Pancreas (tissue), 10 donors: ENCODE measurements around the gene JCHAIN. TPM values are rescaled to one million over a fixed set of nuclear protein-coding genes. Genes with fewer than 3 reads are reported as not detected.

ENCODE experiments used
- ATAC-seq, 4 donors: fragments of 200-7000 bp; cut with Tn5 transposase; one replicate each; pipeline versions ENCODE4 v1.8.0 to v1.9.1; 2020; ENCODE audit warnings: mild to moderate bottlenecking in 4 of 4, moderate library complexity in 4 of 4
- DNase-seq, 6 donors: peaks; one replicate each; pipeline ENCODE4 v3.0.0-alpha.2; 2020
- FAIRE-seq: peaks from 2 replicates; lab custom pipeline; 2012; peaks lifted over from hg19 to GRCh38; lab: Jason Lieb, UNC
- H3K27ac ChIP-seq, 4 donors: fragments of 200-600 bp; sonication (generic); 1 replicate in 3 of 4; 2 replicates in 1 of 4; pipeline versions ENCODE4 v1.5.0 to v1.8.0; 2020
- H3K27me3 ChIP-seq, 4 donors: fragments of 200-600 bp; one replicate each; pipeline ENCODE4 v1.8.0; 2021
- H3K36me3 ChIP-seq, 3 donors: fragments of 200-600 bp; sonication (generic) in 1 of 3; one replicate each; pipeline versions ENCODE4 v1.5.0 to v1.8.0; 2020 to 2021
- H3K4me1 ChIP-seq, 3 donors: fragments of 200-600 bp; one replicate each; pipeline ENCODE4 v1.8.0; 2021
- H3K4me3 ChIP-seq, 4 donors: fragments of 200-600 bp; sonication (generic) in 2 of 4; one replicate each; pipeline versions ENCODE4 v1.5.0 to v1.8.0; 2020 to 2021
- H3K9me3 ChIP-seq, 4 donors: fragments of 200-600 bp; one replicate each; pipeline ENCODE4 v1.8.0; 2021
- WGBS, 2 donors: extraction: QIAGEN DNeasy Blood & Tissue Kit; methylation state at CpG; one replicate each; pipeline ENCODE4 v1.1.7; 2013; 5-methylcytosine and 5-hydroxymethylcytosine counted together
- intact Hi-C, 3 donors: fragments of 100-400 bp; cut with DNase I; formaldehyde crosslinking; loops; one replicate each; pipeline versions ENCODE4 v1.11.1 to v1.14.2; 2022
- polyA plus RNA-seq, 2 donors: library from polyadenylated mRNA; stranded (reverse); fragments of 200-250 nt; gene quantifications; one replicate each; pipeline ENCODE4 v1.2.3, GENCODE V29; 2013
- total RNA-seq, 6 donors: library from RNA; stranded (reverse); fragmentation: NEBNext Ultra II Directional in 4 of 6; extraction: Animal tissue kit (Norgen Biotek cat#: 25700) in 4 of 6; gene quantifications; one replicate each; pipeline versions ENCODE4 v1.2.1 to v1.2.4, GENCODE V29; 2021 to 2023
- TF ChIP-seq, protein P1 (sequence below), 4 donors: fragments of 200-600 bp; sonication (generic) in 3 of 4; IDR thresholded peaks; one replicate each; pipeline versions ENCODE4 v1.5.0 to v1.8.0; 2021; ENCODE audit warnings: antibody characterized with exemption in 4 of 4
- donor health status: healthy with polysubstance abuse.
- donor health status: DM: no; HTN: no; CAD: no; lungs with moderate emphysema.
- donor health status: DM: no; HTN: no; CAD: no.
- donor health status: control.
- donor health status: control.
- donor health status: Bipolar disorder and iron deficiency.
- donor health status: DM: yes; HTN: yes; CAD: no.
- donor health status: DM: no; HTN: no; CAD: no.
- donor health status: DM: no; HTN: no; CAD: no.
- donor health status: DM: yes; HTN: yes; CAD: no.

JCHAIN gene
- total RNA-seq = 100 to 1,000 TPM in 1 of 6 donors, 10 to 100 TPM in 1, 1 to 10 TPM in 3, under 1 TPM in 1; 0.42 to 122 (median 5.9) TPM
- 1 to 10 TPM in 1 of 2 donors, under 1 TPM in 1; 0.38 to 2.0 TPM for polyA plus RNA-seq

DNA sequence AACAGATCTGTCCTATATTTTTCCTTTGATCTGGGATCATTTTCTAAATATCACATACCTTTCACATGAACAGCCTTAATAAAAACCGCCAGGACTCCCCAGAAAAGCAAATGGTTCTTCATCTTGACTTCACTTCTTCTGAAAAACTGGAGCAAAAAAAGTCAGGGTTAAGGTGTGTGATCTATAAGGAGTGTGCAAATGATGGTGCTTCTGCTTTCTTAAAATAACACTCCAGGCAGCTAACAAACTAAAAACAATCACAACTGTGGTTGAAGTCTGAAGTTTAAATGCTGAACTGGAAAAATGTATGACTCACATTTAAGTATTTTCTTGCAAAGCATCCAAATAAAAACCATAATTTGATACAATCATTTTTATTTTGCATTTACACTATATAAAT, at the start of gene JCHAIN:
JCHAIN (minus strand) TSS at position 140 of the 400 bp plus-strand sequence; CDS start at position 122, 18 bp downstream.
- no peak for FAIRE-seq
- WGBS, 2 donors = 79 to 86% methylated on average over 1 of the region's 1 CpG

DNA sequence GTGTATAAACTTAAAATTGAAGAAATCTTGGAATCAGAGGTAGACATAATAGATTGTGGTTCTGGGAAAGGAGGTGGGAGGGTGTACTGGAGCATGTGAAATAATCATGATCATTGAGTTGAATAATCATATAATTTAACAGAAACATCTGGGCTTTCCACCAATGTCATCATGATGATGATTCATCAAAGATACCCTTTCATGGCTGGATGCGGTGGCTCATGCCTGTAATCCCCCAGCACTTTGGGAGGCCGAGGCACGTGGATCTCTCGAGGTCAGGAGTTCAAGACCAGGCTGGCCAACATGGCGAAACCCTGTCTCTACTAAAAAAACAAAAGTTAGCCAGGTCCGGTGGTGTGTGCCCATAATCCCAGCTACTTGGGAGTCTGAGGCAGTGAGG, 48.8 kb upstream of the JCHAIN start:
- DNase-seq (no peak), ATAC-seq (peak in 1 of 4 donors; percentile 30), FAIRE-seq (no peak)
- H3K9me3 ChIP-seq = no peaks in the 10 kb centered on the region
- WGBS, 2 donors = 91 to 95% methylated on average over 6 of the region's 6 CpGs
- H3K36me3 ChIP-seq = no peaks in the 10 kb centered on the region
- intact Hi-C loops = no loop called here
- TF ChIP-seq, protein P1, sequence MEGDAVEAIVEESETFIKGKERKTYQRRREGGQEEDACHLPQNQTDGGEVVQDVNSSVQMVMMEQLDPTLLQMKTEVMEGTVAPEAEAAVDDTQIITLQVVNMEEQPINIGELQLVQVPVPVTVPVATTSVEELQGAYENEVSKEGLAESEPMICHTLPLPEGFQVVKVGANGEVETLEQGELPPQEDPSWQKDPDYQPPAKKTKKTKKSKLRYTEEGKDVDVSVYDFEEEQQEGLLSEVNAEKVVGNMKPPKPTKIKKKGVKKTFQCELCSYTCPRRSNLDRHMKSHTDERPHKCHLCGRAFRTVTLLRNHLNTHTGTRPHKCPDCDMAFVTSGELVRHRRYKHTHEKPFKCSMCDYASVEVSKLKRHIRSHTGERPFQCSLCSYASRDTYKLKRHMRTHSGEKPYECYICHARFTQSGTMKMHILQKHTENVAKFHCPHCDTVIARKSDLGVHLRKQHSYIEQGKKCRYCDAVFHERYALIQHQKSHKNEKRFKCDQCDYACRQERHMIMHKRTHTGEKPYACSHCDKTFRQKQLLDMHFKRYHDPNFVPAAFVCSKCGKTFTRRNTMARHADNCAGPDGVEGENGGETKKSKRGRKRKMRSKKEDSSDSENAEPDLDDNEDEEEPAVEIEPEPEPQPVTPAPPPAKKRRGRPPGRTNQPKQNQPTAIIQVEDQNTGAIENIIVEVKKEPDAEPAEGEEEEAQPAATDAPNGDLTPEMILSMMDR (IDR thresholded peaks at IDR 0.05) = no peak
- no peaks in the 10 kb centered on the region for H3K27me3 ChIP-seq
- H3K27ac ChIP-seq = no peak overlapping the region
- no peak overlapping the region for H3K4me3 ChIP-seq
- H3K4me1 ChIP-seq = peaks cover 4 to 33% (median 20%) of the 10 kb centered on the region in 3 donors

More for the DNA sequence above, at the start of gene JCHAIN:
- no peaks in the 10 kb centered on the region for H3K27me3 ChIP-seq
- no peak for DNase-seq
- no peaks in the 10 kb centered on the region for H3K36me3 ChIP-seq
- H3K9me3 ChIP-seq = no peaks in the 10 kb centered on the region
- no peak within 1 kb of the TSS for H3K4me3 ChIP-seq
- intact Hi-C loops = no loop called here
- TF ChIP-seq, protein P1 (IDR thresholded peaks at IDR 0.05) = no peak
- ATAC-seq = no peak
- H3K27ac ChIP-seq = no peak within 1 kb of the TSS
- H3K4me1 ChIP-seq = no peaks in the 10 kb centered on the region

DNA sequence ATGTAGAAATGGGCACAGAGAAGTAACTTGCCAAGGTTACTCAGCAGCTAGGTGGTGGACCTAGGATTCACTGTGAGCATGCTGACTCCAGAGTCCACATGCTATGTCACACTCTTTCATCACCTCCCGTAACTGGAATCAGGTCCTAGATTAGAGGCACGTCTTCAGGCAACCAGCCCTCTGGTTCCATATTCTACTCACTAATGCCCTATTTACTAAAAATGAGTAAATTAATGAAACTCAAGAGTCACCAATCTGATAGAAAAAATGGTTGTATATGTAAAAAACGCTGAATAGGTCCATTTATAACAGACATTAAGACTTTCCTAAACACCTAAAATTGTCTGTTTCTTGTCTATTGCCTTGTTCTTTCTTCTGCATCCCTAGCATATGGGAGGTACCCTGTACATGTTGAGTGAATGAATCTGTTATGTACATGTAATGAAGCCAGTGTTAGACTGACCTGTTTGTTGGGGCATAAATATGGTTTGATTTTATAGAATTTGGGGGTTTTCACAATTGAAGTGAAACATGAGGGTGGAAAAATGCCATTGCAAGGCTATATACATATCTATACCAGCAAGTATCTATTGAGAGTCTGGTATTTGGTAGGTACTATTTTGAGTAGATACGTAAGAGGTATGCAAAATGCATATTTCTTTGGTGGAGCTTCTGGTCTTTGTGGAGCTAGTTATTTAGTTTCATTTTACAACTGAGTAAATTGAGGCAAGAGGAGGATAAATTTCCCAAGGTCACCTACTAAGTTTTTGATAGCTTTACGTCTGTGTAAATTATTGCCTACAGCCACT, 48.0 kb upstream of the JCHAIN start:
- DNase-seq (peak in 1 of 6 donors; percentile 33), ATAC-seq (peak; percentile 59 to 86 (median 70)), FAIRE-seq (no peak)
- Histone ChIP-seq H3K27me3 (no peaks in the 10 kb centered on the region), H3K36me3 (no peaks in the 10 kb centered on the region), H3K4me3 (no peak overlapping the region), H3K9me3 (no peaks in the 10 kb centered on the region), H3K27ac (no peak overlapping the region), H3K4me1 (peaks cover 4 to 41% (median 28%) of the 10 kb centered on the region in 3 donors)
- intact Hi-C loops = no loop called here
- 62 to 64% methylated on average over 5 of the region's 5 CpGs for WGBS, 2 donors
- TF ChIP-seq, protein P1 (IDR thresholded peaks at IDR 0.05) = no peak

DNA sequence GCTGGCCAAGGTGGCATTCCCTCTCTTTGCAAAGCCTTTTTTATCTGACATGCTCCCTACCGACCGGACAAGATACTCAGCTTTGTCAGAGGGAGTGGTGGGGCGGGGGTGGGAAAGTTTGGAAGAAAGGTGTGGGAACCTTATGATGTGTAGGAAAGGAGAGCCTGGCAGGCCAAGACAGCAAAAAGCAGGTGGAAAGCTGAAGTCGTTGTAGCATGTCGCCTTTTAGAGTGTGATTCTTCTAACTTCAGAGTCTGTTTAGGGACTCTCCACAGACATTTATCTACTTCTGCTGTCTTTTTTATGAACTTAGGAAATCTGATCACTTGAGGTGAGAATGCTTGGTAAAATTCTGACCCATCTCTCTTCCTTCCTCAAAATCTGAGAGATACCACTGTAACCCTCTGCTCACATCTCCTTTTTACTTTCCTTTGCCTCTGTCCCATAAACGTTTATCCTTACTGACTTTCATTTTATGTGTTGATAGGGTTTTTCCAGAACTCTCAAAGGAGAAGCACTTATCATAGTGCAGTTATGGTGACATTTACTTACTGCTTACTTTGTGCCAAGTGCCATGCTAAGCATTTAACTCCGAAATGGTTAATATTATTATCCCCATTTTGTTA, 47.3 kb upstream of the JCHAIN start:
- no peak overlapping the region for H3K4me3 ChIP-seq
- DNase-seq (no peak), FAIRE-seq (no peak), ATAC-seq (peak in 2 of 4 donors; percentile 9 to 20)
- intact Hi-C loops = no loop called here
- TF ChIP-seq, protein P1 (IDR thresholded peaks at IDR 0.05) = no peak
- 57 to 65% methylated on average over 7 of the region's 7 CpGs for WGBS, 2 donors
- peaks cover 4 to 45% (median 32%) of the 10 kb centered on the region in 3 donors for H3K4me1 ChIP-seq
- H3K36me3 ChIP-seq = no peaks in the 10 kb centered on the region
- H3K27ac ChIP-seq = no peak overlapping the region
- no peaks in the 10 kb centered on the region for H3K27me3 ChIP-seq
- no peaks in the 10 kb centered on the region for H3K9me3 ChIP-seq
